Measurements from ENCODE around the gene BDH1. TPM values are rescaled to one million over a fixed set of nuclear protein-coding genes. Genes with fewer than 3 reads are reported as not detected.
A peak's percentile ranks its signal among the peaks of the same experiment; 100 is the strongest.

BDH1 gene
- total and polyA plus RNA-seq, 2 of the 8 experiments (the other 6 are each of a cell fraction or from before 2014, with no cell fraction given) = 27.2 to 28.1 TPM

- H2BK20ac ChIP-seq (ENCODE audit: low read length) = 0 out of 2 replicates have a peak overlapping the region, but pooled peaks have one; percentile 34
- no peak overlapping the region for H2BK15ac ChIP-seq (ENCODE audit: low read length)
- H3K4ac ChIP-seq (replicated peaks; ENCODE audit: insufficient read length, low read depth, low read length) = no peak overlapping the region
- peak overlapping the region; percentile 2 for H4K5ac ChIP-seq (ENCODE audit: insufficient read length, low read depth, low read length)
- H4K91ac ChIP-seq (replicated peaks; ENCODE audit: insufficient read length, low read length) = peak overlapping the region; percentile 36
- H3K36me3 ChIP-seq (ENCODE audit: control insufficient read depth in 2 of 4, insufficient read depth in 4 of 4, low read length in 3 of 4) = no peaks in the 10 kb centered on the region
- no peak overlapping the region for H2AFZ ChIP-seq (ENCODE audit: low read length)
- FAIRE-seq (peak; percentile 84), DNase-seq (ENCODE audit: low read depth in 1 of 2, low spot score in 2 of 2) (peak in 1 of 2 experiments; percentile 63)
- H2BK12ac ChIP-seq (ENCODE audit: low read depth, low read length) = no peak overlapping the region
- no peaks in the 10 kb centered on the region; a peak in 2 of 7 replicates for H3K27me3 ChIP-seq (replicated peaks in 1 of 4; ENCODE audit: control insufficient read depth in 3 of 4, extremely low read depth in 1 of 4, insufficient read depth in 3 of 4, low read length in 3 of 4)
- peak overlapping the region; percentile 67 to 81 for H3K4me2 ChIP-seq (ENCODE audit: insufficient read depth in 1 of 2, low read depth in 2 of 2, low read length in 2 of 2)
- WGBS, 2 experiments (ENCODE audit: extremely low coverage in 1 of 2, insufficient coverage in 1 of 2, insufficient read length in 1 of 2, insufficient replicate concordance in 2 of 2, low coverage in 1 of 2, low lambda C conversion rate in 2 of 2, missing lambda C conversion rate in 1 of 2) = 2% methylated on average over 3 of the region's 3 CpGs; no CpG with 5 or more reads in 1 of the 2 experiments
- H3K56ac ChIP-seq (replicated peaks; ENCODE audit: insufficient read length, low read depth, low read length) = peak overlapping the region; percentile 66
- H3K14ac ChIP-seq (ENCODE audit: insufficient read length) = no peak overlapping the region
- peak overlapping the region in 2 of 4 experiments; percentile 5 to 34; a peak in 3 of 8 replicates for H3K4me3 ChIP-seq (ENCODE audit: extremely low read depth in 1 of 4, insufficient read depth in 2 of 4, low read depth in 3 of 4, low read length in 4 of 4)
- no peak overlapping the region for H4K8ac ChIP-seq (ENCODE audit: extremely low read depth, insufficient read depth, low read length)
- POLR2A ChIA-PET (ENCODE audit: partially characterized antibody) = interaction anchor here (0.6 to 2.2 kb wide), 8 partner anchors 9 to 286 kb away, joined by 3 to 10 read pairs (median 4); partner anchors contain the start of gene LRCH3
- CTCF ChIA-PET (ENCODE audit: partially characterized antibody) = interaction anchor here (1.2 to 3.5 kb wide), 6 partner anchors 8 to 58 kb away, joined by 4 to 14 read pairs (median 4); no protein-coding TSS in a partner anchor
- H3K79me2 ChIP-seq (ENCODE audit: control insufficient read depth in 1 of 2, insufficient read depth in 2 of 2, low read length in 2 of 2) = no peaks in the 10 kb centered on the region
- no peak overlapping the region for H3K23ac ChIP-seq (ENCODE audit: insufficient read length)
- no peak overlapping the region for H3K9ac ChIP-seq (replicated peaks in 1 of 4; ENCODE audit: extremely low read depth in 1 of 4, low read depth in 3 of 4, low read length in 3 of 4)
- no peaks in the 10 kb centered on the region for H4K20me1 ChIP-seq (replicated peaks in 1 of 2; ENCODE audit: control insufficient read depth in 1 of 2, insufficient read depth in 2 of 2, low read length in 2 of 2)
- H3K4me1 ChIP-seq (replicated peaks in 1 of 4; ENCODE audit: control insufficient read depth in 3 of 4, insufficient read depth in 4 of 4, low read length in 3 of 4) = peaks cover 11 to 23% (median 17%) of the 10 kb centered on the region in 4 experiments
- H3K9me3 ChIP-seq (ENCODE audit: insufficient read depth in 2 of 2, low read depth in 1 of 2, low read length in 1 of 2) = no peaks in the 10 kb centered on the region
- peak overlapping the region; percentile 76; the same call in 1 of the 2 replicates for H3K18ac ChIP-seq (ENCODE audit: extremely low read depth, low read length)
- no peak overlapping the region; the same call in 1 of the 2 replicates for H2AK5ac ChIP-seq (ENCODE audit: low read depth, low read length)
- H3K27ac ChIP-seq (ENCODE audit: low read depth, low read length) = no peak overlapping the region
- peak overlapping the region; percentile 88; the same call in 1 of the 2 replicates for H2BK5ac ChIP-seq (ENCODE audit: low read depth, low read length)
- H2BK120ac ChIP-seq (replicated peaks; ENCODE audit: low read depth, low read length) = no peak overlapping the region
- no peaks in the 10 kb centered on the region for H3K79me1 ChIP-seq (ENCODE audit: low read depth, low read length)
- H3K23me2 ChIP-seq (ENCODE audit: low read depth, low read length) = no peaks in the 10 kb centered on the region
- TF ChIP-seq CEBPB (IDR thresholded peaks at IDR 0.05; ENCODE audit: low read depth, low read length) = peak; percentile 89
- no peak for TF ChIP-seq PHF8 (conservative IDR thresholded peaks at IDR 0.05; ENCODE audit: low read depth, low read length)
- 0 out of 2 replicates have a peak, but pooled peaks have one; percentile 46 for TF ChIP-seq SP1 (IDR thresholded peaks at IDR 0.05; ENCODE audit: low read depth, low read length)
- TF ChIP-seq JUND (IDR thresholded peaks at IDR 0.05; ENCODE audit: low read length) = 0 out of 2 replicates have a peak, but pooled peaks have one; percentile 54
- TF ChIP-seq SIN3A (conservative IDR thresholded peaks at IDR 0.05 in 1 of 2, IDR thresholded peaks at IDR 0.05 in 1 of 2; ENCODE audit: low read depth in 1 of 2, low read length in 2 of 2) = peak in 1 of 2 experiments; percentile 53; a peak in 1 of 4 replicates
- TF ChIP-seq, protein P1, sequence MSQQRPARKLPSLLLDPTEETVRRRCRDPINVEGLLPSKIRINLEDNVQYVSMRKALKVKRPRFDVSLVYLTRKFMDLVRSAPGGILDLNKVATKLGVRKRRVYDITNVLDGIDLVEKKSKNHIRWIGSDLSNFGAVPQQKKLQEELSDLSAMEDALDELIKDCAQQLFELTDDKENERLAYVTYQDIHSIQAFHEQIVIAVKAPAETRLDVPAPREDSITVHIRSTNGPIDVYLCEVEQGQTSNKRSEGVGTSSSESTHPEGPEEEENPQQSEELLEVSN (IDR thresholded peaks at IDR 0.05) = no peak
- TF ChIP-seq, protein P2, sequence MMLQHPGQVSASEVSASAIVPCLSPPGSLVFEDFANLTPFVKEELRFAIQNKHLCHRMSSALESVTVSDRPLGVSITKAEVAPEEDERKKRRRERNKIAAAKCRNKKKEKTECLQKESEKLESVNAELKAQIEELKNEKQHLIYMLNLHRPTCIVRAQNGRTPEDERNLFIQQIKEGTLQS (IDR thresholded peaks at IDR 0.05; ENCODE audit: insufficient read depth, low read depth, low read length) = 0 out of 2 replicates have a peak, but pooled peaks have one; percentile 46
- TF ChIP-seq RNF2 (IDR thresholded peaks at IDR 0.05; ENCODE audit: borderline replicate concordance, low read depth, low read length, missing control alignments, poor library complexity, severe bottlenecking) = no peak
These were observed 14.8 kb downstream of the BDH1 start for GRCh38 chr3:197540961-197541377.
